Cortex of kidney (tissue), 1 donor: ENCODE measurements around the gene RASSF7.
"Not testable (repeated sequence)": the region's sequence is repeated elsewhere in the genome, so short reads cannot be mapped to it uniquely, and the experiment has no call there.

Experiments
- DNase-seq: peaks from one replicate; lab custom pipeline; 2025; lab: John Stamatoyannopoulos, UW

Gene RASSF7

GRCh38 chr11:560305-561147 lies at the start of gene RASSF7, which contains the start of gene LMNTD2:
TSS of gene RASSF7 (plus strand) at chr11:560970. CDS start at chr11:561769, 799 bp downstream.
TSS of gene LMNTD2 (minus strand) at chr11:560738. CDS start at chr11:560716, 22 bp downstream.
- DNase-seq, result no peak

GRCh38 chr11:512761-513595 lies 47.8 kb upstream of the RASSF7 start:
- no peak for DNase-seq

GRCh38 chr11:514606-515005 lies 46.2 kb upstream of the RASSF7 start:
- DNase-seq, result no peak

GRCh38 chr11:515131-515530 lies 45.6 kb upstream of the RASSF7 start:
- no peak for DNase-seq

- DNase-seq, result no peak
Measured at GRCh38 chr11:516400-516799, 44.4 kb upstream of the RASSF7 start.

GRCh38 chr11:516918-517685 lies 43.7 kb upstream of the RASSF7 start:
- not testable (repeated sequence) for DNase-seq

- DNase-seq, result no peak
Measured at GRCh38 chr11:518463-519202, 42.1 kb upstream of the RASSF7 start.

- no peak for DNase-seq
Measured at GRCh38 chr11:520428-521176, 40.2 kb upstream of the RASSF7 start.

- DNase-seq, result no peak
Measured at GRCh38 chr11:521177-521688, 39.5 kb upstream of the RASSF7 start.

GRCh38 chr11:526192-526591 lies 34.6 kb upstream of the RASSF7 start:
- DNase-seq, result no peak

- DNase-seq, result no peak
Measured at GRCh38 chr11:528166-528814, 32.5 kb upstream of the RASSF7 start.

- no peak for DNase-seq
Measured at GRCh38 chr11:528815-529727, 31.7 kb upstream of the RASSF7 start.

GRCh38 chr11:529728-530411 lies 30.9 kb upstream of the RASSF7 start:
- no peak for DNase-seq

GRCh38 chr11:530960-531831 lies 29.6 kb upstream of the RASSF7 start:
- no peak for DNase-seq

GRCh38 chr11:531919-532526 lies 28.7 kb upstream of the RASSF7 start:
- DNase-seq, result no peak

GRCh38 chr11:532527-532985 lies 28.2 kb upstream of the RASSF7 start:
- DNase-seq, result no peak
